ENCODE measurements around the gene B3GNT3. TPM values are rescaled to one million over a fixed set of nuclear protein-coding genes. Genes with fewer than 3 reads are reported as not detected.
A peak's percentile ranks its signal among the peaks of the same experiment; 100 is the strongest.

The B3GNT3 gene
- total RNA-seq, 1 experiment from 2014 or later = 22.2 TPM

GRCh38 chr19:17841371-17841809, 46.5 kb downstream of the B3GNT3 start:
- Histone ChIP-seq H4K20me1 (ENCODE audit: insufficient read depth) (no peaks in the 10 kb centered on the region), H3K4me1 (ENCODE audit: control insufficient read depth in 1 of 2, insufficient read depth in 2 of 2, low read length in 2 of 2) (peaks cover 9 to 30% of the 10 kb centered on the region in 2 experiments; a peak in 3 of 4 replicates), H3K4me2 (ENCODE audit: low read length) (peak overlapping the region; percentile 99), H3K79me2 (ENCODE audit: insufficient read depth, low read length) (peaks cover 13% of the 10 kb centered on the region), H3K36me3 (ENCODE audit: control insufficient read depth in 1 of 2, insufficient read depth in 2 of 2, low read length in 2 of 2) (no peaks in the 10 kb centered on the region), H3K9ac (ENCODE audit: low read length) (peak overlapping the region; percentile 100), H2AFZ (ENCODE audit: low read depth, low read length, poor library complexity, severe bottlenecking) (peak overlapping the region; percentile 30), H3K4me3 (replicated peaks in 1 of 2; ENCODE audit: low read depth in 1 of 2, low read length in 2 of 2) (peak overlapping the region; percentile 83 to 93), H3K9me3 (ENCODE audit: control insufficient read depth in 1 of 2, insufficient read depth in 1 of 2, low read depth in 1 of 2, low read length in 2 of 2) (no peaks in the 10 kb centered on the region), H3K9me2 (ENCODE audit: insufficient read depth) (no peaks in the 10 kb centered on the region), H3K27me3 (ENCODE audit: insufficient read depth, low read length) (no peaks in the 10 kb centered on the region), H3K27ac (ENCODE audit: low read depth, low read length) (peak overlapping the region; percentile 93)
- intact Hi-C loops (cut with micrococcal nuclease) = loop anchor here (5.0 kb wide), 1 partner anchor 44 kb away; the partner anchor contains the start of gene B3GNT3
- POLR2A ChIA-PET = interaction anchor here (0.6 to 3.2 kb wide), 6 partner anchors 10 to 235 kb away, joined by 3 to 18 read pairs (median 3); partner anchors contain the start of genes B3GNT3 and RPL18A
- TF ChIP-seq POLR2AphosphoS5 (IDR thresholded peaks at IDR 0.05; ENCODE audit: low read depth, low read length) (peak; percentile 39; the same call in 1 of the 2 replicates), FOSL1 (IDR thresholded peaks at IDR 0.05; ENCODE audit: low read depth) (no peak)
- DNase-seq (ENCODE audit: low read depth, low spot score) (no peak), ATAC-seq (peak; percentile 56)
- CTCF ChIA-PET = no interaction called here
- BruUV-seq (replicated peaks) = TSS peak; percentile 76
- RAD21 ChIA-PET (ENCODE audit: low non-redundant PET in 1 of 2, low total read pairs in 2 of 2, uncharacterized antibody in 2 of 2, unreplicated experiment in 2 of 2) = no interaction called here

GRCh38 chr19:17841810-17842662, 47.1 kb downstream of the B3GNT3 start:
- Histone ChIP-seq H3K27ac (ENCODE audit: low read depth, low read length) (peak overlapping the region; percentile 93), H3K79me2 (ENCODE audit: insufficient read depth, low read length) (peaks cover 13% of the 10 kb centered on the region), H3K9ac (ENCODE audit: low read length) (peak overlapping the region; percentile 100), H3K9me2 (ENCODE audit: insufficient read depth) (no peaks in the 10 kb centered on the region), H4K20me1 (ENCODE audit: insufficient read depth) (no peaks in the 10 kb centered on the region), H3K4me2 (ENCODE audit: low read length) (peak overlapping the region; percentile 99), H2AFZ (ENCODE audit: low read depth, low read length, poor library complexity, severe bottlenecking) (peak overlapping the region; percentile 30), H3K4me3 (replicated peaks in 1 of 2; ENCODE audit: low read depth in 1 of 2, low read length in 2 of 2) (peak overlapping the region; percentile 83 to 93), H3K27me3 (ENCODE audit: insufficient read depth, low read length) (no peaks in the 10 kb centered on the region), H3K36me3 (ENCODE audit: control insufficient read depth in 1 of 2, insufficient read depth in 2 of 2, low read length in 2 of 2) (no peaks in the 10 kb centered on the region), H3K9me3 (ENCODE audit: control insufficient read depth in 1 of 2, insufficient read depth in 1 of 2, low read depth in 1 of 2, low read length in 2 of 2) (no peaks in the 10 kb centered on the region), H3K4me1 (ENCODE audit: control insufficient read depth in 1 of 2, insufficient read depth in 2 of 2, low read length in 2 of 2) (peaks cover 9 to 30% of the 10 kb centered on the region in 2 experiments; a peak in 3 of 4 replicates)
- no TSS peak for BruUV-seq (replicated peaks)
- POLR2A ChIA-PET = interaction anchor here (0.6 to 3.2 kb wide), 7 partner anchors 9 to 370 kb away, joined by 3 to 18 read pairs (median 3); partner anchors contain the start of genes B3GNT3 and RPL18A
- RAD21 ChIA-PET (ENCODE audit: low non-redundant PET in 1 of 2, low total read pairs in 2 of 2, uncharacterized antibody in 2 of 2, unreplicated experiment in 2 of 2) = interaction anchor here in 1 of 2 experiments (1.1 kb wide), 1 partner anchor 11 kb away, joined by 4 read pairs; no protein-coding TSS in a partner anchor
- CTCF ChIA-PET = no interaction called here
- intact Hi-C loops (cut with micrococcal nuclease) = loop anchor here (5.0 kb wide), 1 partner anchor 45 kb away; the partner anchor contains the start of gene B3GNT3
- ATAC-seq = peak; percentile 89
- DNase-seq (ENCODE audit: low read depth, low spot score) = peak; percentile 92
- TF ChIP-seq SIN3A (IDR thresholded peaks at IDR 0.05; ENCODE audit: low read depth) = no peak
- no peak for TF ChIP-seq RAD21 (IDR thresholded peaks at IDR 0.05; ENCODE audit: low read depth)
- TF ChIP-seq ZFX (IDR thresholded peaks at IDR 0.05) = peak; percentile 86; the same call in 1 of the 2 replicates
- peak; percentile 90 for TF ChIP-seq POLR2AphosphoS5 (IDR thresholded peaks at IDR 0.05; ENCODE audit: low read depth, low read length)
- no peak for TF ChIP-seq CTCF (IDR thresholded peaks at IDR 0.05 in 2 of 3, conservative IDR thresholded peaks at IDR 0.05 in 1 of 3; ENCODE audit: borderline replicate concordance in 1 of 3, insufficient read depth in 1 of 3, low read depth in 2 of 3, low read length in 2 of 3)
- TF ChIP-seq FOSL1 (IDR thresholded peaks at IDR 0.05; ENCODE audit: low read depth) = no peak
- TF ChIP-seq CBX3 (IDR thresholded peaks at IDR 0.05; ENCODE audit: low read depth) = no peak
- TF ChIP-seq CEBPB (IDR thresholded peaks at IDR 0.05; ENCODE audit: low read depth) = no peak
- TF ChIP-seq TCF7L2 (IDR thresholded peaks at IDR 0.05; ENCODE audit: borderline replicate concordance, extremely low read depth, insufficient read depth, insufficient read length) = no peak
- no peak for TF ChIP-seq ZNF274 (IDR thresholded peaks at IDR 0.05; ENCODE audit: low read depth, low read length)
- TF ChIP-seq ZBTB33 (IDR thresholded peaks at IDR 0.05; ENCODE audit: extremely low read depth, insufficient replicate concordance, low read length) = no peak
- peak; percentile 64 for TF ChIP-seq POLR2A (IDR thresholded peaks at IDR 0.05; ENCODE audit: borderline replicate concordance, extremely low read depth, insufficient read depth, insufficient read length)
- TF ChIP-seq EZH2 (IDR thresholded peaks at IDR 0.05) = no peak

Data from HCT116 (cell line).